ENCODE data around the gene GLT1D1.

GRCh38 chr12:128903236-128903635 is 50.0 kb downstream of the GLT1D1 start:
- TF ChIP-seq TAF1 (IDR thresholded peaks at IDR 0.05; ENCODE audit: borderline replicate concordance, insufficient read depth, low read length) (no peak), POLR2AphosphoS5 (IDR thresholded peaks at IDR 0.05; ENCODE audit: low read depth, low read length) (no peak), REST (IDR thresholded peaks at IDR 0.05; ENCODE audit: insufficient read depth in 1 of 2, low read depth in 2 of 2, low read length in 2 of 2) (no peak), SIN3A (IDR thresholded peaks at IDR 0.05; ENCODE audit: borderline replicate concordance, insufficient read depth, low read length) (no peak), FOXP2 (optimal IDR thresholded peaks at IDR 0.05; ENCODE audit: borderline replicate concordance, extremely low read depth, extremely low read length, insufficient read depth) (no peak)

Measured in PFSK-1 (cell line).